NCI-H345 treated with DMSO at 0.1 percent for 48 hours (cell line): ENCODE measurements around the gene WFDC10A.
"Not testable (repeated sequence)": the region's sequence is repeated elsewhere in the genome, so short reads cannot be mapped to it uniquely, and the experiment has no call there.

Experiments
- DNase-seq: peaks from one replicate; lab custom pipeline; 2025; ENCODE audit not compliant: unreplicated experiment; lab: John Stamatoyannopoulos, UW

Gene WFDC10A

GRCh38 chr20:45647441-45648050 is 18.0 kb downstream of the WFDC10A start:
- DNase-seq: no peak

- no peak for DNase-seq
These were observed 19.8 kb downstream of the WFDC10A start for GRCh38 chr20:45649312-45649863.

- DNase-seq: peak; percentile 11
These were observed 22.2 kb downstream of the WFDC10A start for GRCh38 chr20:45651726-45652125.

- not testable (repeated sequence) for DNase-seq
These were observed 27.5 kb downstream of the WFDC10A start for GRCh38 chr20:45657038-45657437.

- DNase-seq: no peak
These were observed 40.6 kb downstream of the WFDC10A start, which contains the start of gene WFDC11 for GRCh38 chr20:45670139-45670538. WFDC11 (minus strand) TSS chr20:45670239; CDS start chr20:45650600, 19,639 bp downstream.

GRCh38 chr20:45672765-45673164 is 43.2 kb downstream of the WFDC10A start:
- DNase-seq: no peak

GRCh38 chr20:45679650-45680049 is 50.1 kb downstream of the WFDC10A start:
- no peak for DNase-seq
